CD14-positive monocyte (primary cell): ENCODE results near the gene VWA1. TPM values are rescaled to one million over a fixed set of nuclear protein-coding genes. Genes with fewer than 3 reads are reported as not detected.
"Not testable (repeated sequence)": the region's sequence is repeated elsewhere in the genome, so short reads cannot be mapped to it uniquely, and the experiment has no call there.

Experiments used
- DNase-seq, 3 donors: peaks; one replicate each; pipeline ENCODE4 v3.0.0-alpha.2; 2011 to 2022
- H2AFZ ChIP-seq: 2 replicates; pipeline ENCODE4 v1.6.0; 2012; ENCODE audit warnings: mild to moderate bottlenecking, low read depth, low read length, inconsistent platforms; ENCODE audit not compliant: insufficient read depth, poor library complexity, severe bottlenecking
- H3K27ac ChIP-seq, 2 donors: 1 replicate in 1 of 2; 2 replicates in 1 of 2; pipeline ENCODE4 v1.5.1; 2012 to 2013; ENCODE audit warnings: low read length in 2 of 2, control low read depth in 1 of 2, inconsistent platforms in 1 of 2, low read depth in 1 of 2, mild to moderate bottlenecking in 1 of 2
- H3K27me3 ChIP-seq, 2 donors: one replicate each; pipeline versions ENCODE4 v1.6.0 to v1.6.1; 2011 to 2013; ENCODE audit warnings: low read length in 2 of 2; ENCODE audit not compliant: control insufficient read depth in 2 of 2, insufficient read depth in 2 of 2
- H3K36me3 ChIP-seq, 2 donors: replicated peaks in 1 of 2; 1 replicate in 1 of 2; 2 replicates in 1 of 2; pipeline versions ENCODE4 v1.5.1 to v1.6.1; 2012 to 2013; ENCODE audit warnings: low read length in 2 of 2, control low read depth in 1 of 2, inconsistent platforms in 1 of 2, mild to moderate bottlenecking in 1 of 2; ENCODE audit not compliant: insufficient read depth in 2 of 2, control insufficient read depth in 1 of 2
- H3K4me1 ChIP-seq, 2 donors: 1 replicate in 1 of 2; 2 replicates in 1 of 2; pipeline versions ENCODE4 v1.5.1 to v1.6.1; 2012 to 2013; ENCODE audit warnings: low read length in 2 of 2, control low read depth in 1 of 2, inconsistent platforms in 1 of 2, mild to moderate bottlenecking in 1 of 2, moderate library complexity in 1 of 2; ENCODE audit not compliant: insufficient read depth in 2 of 2, control insufficient read depth in 1 of 2
- H3K4me2 ChIP-seq: replicated peaks from 2 replicates; pipeline ENCODE3; 2012; ENCODE audit warnings: low read length, moderate library complexity, mild to moderate bottlenecking; ENCODE audit not compliant: poor library complexity, severe bottlenecking; ENCODE audit errors: extremely low read depth
- H3K4me3 ChIP-seq, 3 experiments: fragments of 200-600 bp in 1 of 3; sonication (generic) in 1 of 3; replicated peaks in 1 of 3; 1 replicate in 2 of 3; 2 replicates in 1 of 3; pipeline ENCODE4 v1.5.1; 2011 to 2013; ENCODE audit warnings: low read length in 3 of 3, mild to moderate bottlenecking in 3 of 3, control low read depth in 2 of 3, low read depth in 2 of 3, inconsistent platforms in 1 of 3, moderate library complexity in 1 of 3
- H3K79me2 ChIP-seq: 2 replicates; pipeline ENCODE4 v1.6.0; 2012; ENCODE audit warnings: mild to moderate bottlenecking, control low read depth, inconsistent platforms, low read length, moderate library complexity; ENCODE audit not compliant: insufficient read depth
- H3K9ac ChIP-seq: 2 replicates; pipeline ENCODE4 v1.6.0; 2017; ENCODE audit warnings: low read length, mild to moderate bottlenecking; ENCODE audit not compliant: insufficient read depth, poor library complexity, severe bottlenecking
- H3K9me3 ChIP-seq, 2 donors: replicated peaks in 1 of 2; 1 replicate in 1 of 2; 2 replicates in 1 of 2; pipeline versions ENCODE4 v1.5.1 to v1.6.1; 2012 to 2013; ENCODE audit warnings: low read length in 2 of 2, control low read depth in 1 of 2; ENCODE audit not compliant: control insufficient read depth in 1 of 2, insufficient read depth in 1 of 2
- H4K20me1 ChIP-seq: 2 replicates; pipeline ENCODE4 v1.6.0; 2012; ENCODE audit warnings: mild to moderate bottlenecking, low read length, control low read depth, moderate library complexity; ENCODE audit not compliant: insufficient read depth
- H3K27ac Mint-ChIP-seq, 7 donors: one replicate each; pipeline ENCODE4 v1.8.0; 2020; ENCODE audit warnings: mild to moderate bottlenecking in 7 of 7, mixed read lengths in 7 of 7, moderate library complexity in 6 of 7, inconsistent platforms in 2 of 7
- H3K27me3 Mint-ChIP-seq, 3 donors: one replicate each; pipeline ENCODE4 v1.8.0; 2021 to 2022; ENCODE audit warnings: low read depth in 3 of 3, mild to moderate bottlenecking in 3 of 3, mixed read lengths in 3 of 3, moderate library complexity in 3 of 3, inconsistent platforms in 1 of 3
- H3K36me3 Mint-ChIP-seq, 2 donors: one replicate each; pipeline ENCODE4 v1.8.0; 2020; ENCODE audit warnings: mixed read lengths in 2 of 2, inconsistent platforms in 1 of 2, mild to moderate bottlenecking in 1 of 2
- H3K4me1 Mint-ChIP-seq: one replicate; pipeline ENCODE4 v1.8.0; 2020; ENCODE audit warnings: mild to moderate bottlenecking, mixed read lengths
- H3K4me3 Mint-ChIP-seq, 2 donors: one replicate each; pipeline ENCODE4 v1.8.0; 2020; ENCODE audit warnings: mild to moderate bottlenecking in 2 of 2, mixed read lengths in 2 of 2, moderate library complexity in 1 of 2
- H3K9me3 Mint-ChIP-seq, 7 donors: one replicate each; pipeline ENCODE4 v1.8.0; 2020 to 2022; ENCODE audit warnings: mixed read lengths in 7 of 7, mild to moderate bottlenecking in 6 of 7, moderate library complexity in 6 of 7, inconsistent platforms in 2 of 7
- WGBS: methylation state at CpG from one replicate; pipeline ENCODE4 v1.1.5; 2013; ENCODE audit warnings: missing lambda C conversion rate; ENCODE audit not compliant: insufficient coverage; 5-methylcytosine and 5-hydroxymethylcytosine counted together
- intact Hi-C, 2 donors: fragments of 100-400 bp; cut with micrococcal nuclease; formaldehyde crosslinking; loops; one replicate each; pipeline versions ENCODE4 v1.15.0 to v1.15.1; 2023
- polyA plus RNA-seq, 3 donors: library from polyadenylated mRNA; depleted of rRNA in 1 of 3; unstranded in 2 of 3; stranded (reverse) in 1 of 3; fragments of 300-500 nt in 2 of 3; fragments of >200 nt in 1 of 3; fragmentation: Illumina TruSeq in 2 of 3; gene quantifications; 1 replicate in 2 of 3; 2 replicates in 1 of 3; pipeline ENCODE4 v1.2.3, GENCODE V29; 2012 to 2021
- TF ChIP-seq, protein P1 (sequence below): fragments of 200-600 bp; IDR thresholded peaks from one replicate; pipeline ENCODE4 v1.8.0; 2022; ENCODE audit warnings: antibody characterized with exemption, mild to moderate bottlenecking

The VWA1 gene
- polyA plus RNA-seq, 3 donors: not detected

DNA sequence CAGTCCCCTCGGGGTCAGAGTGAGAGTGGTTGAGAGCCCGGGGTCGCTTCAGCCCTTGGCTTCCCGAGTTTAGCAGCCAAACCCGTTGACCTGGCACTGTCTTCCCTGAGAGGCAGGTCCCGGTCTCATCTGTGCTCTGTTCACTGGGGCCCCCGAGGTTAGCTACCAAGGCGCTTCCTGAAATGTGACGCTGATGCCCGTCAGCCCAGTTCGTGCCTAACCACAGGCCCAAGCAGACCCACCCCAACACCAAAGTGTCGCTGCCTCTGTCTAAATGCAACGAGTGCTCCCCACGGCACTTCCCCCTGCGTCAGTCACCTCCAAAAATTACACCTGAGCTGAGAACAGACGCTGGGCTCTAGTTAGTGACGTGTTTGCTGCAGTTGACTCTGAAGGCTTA lies 40.5 kb downstream of the VWA1 start:
- H3K4me3 ChIP-seq, H4K20me1 ChIP-seq, intact Hi-C loops, H3K27me3 ChIP-seq, H3K27me3 Mint-ChIP-seq, H3K9ac ChIP-seq, H3K27ac Mint-ChIP-seq, H2AFZ ChIP-seq, H3K27ac ChIP-seq, DNase-seq, H3K4me3 Mint-ChIP-seq, H3K9me3 ChIP-seq, H3K9me3 Mint-ChIP-seq, H3K4me2 ChIP-seq: not testable (repeated sequence)
- Histone ChIP-seq H3K36me3 (peaks cover 24 to 28% of the 10 kb centered on the region in 2 donors), H3K79me2 (peaks cover 28% of the 10 kb centered on the region), H3K4me1 (peaks cover 9 to 13% of the 10 kb centered on the region in 2 donors)
- WGBS: 60% methylated on average over 1 of the region's 17 CpGs
- Mint-ChIP-seq H3K4me1 (peaks cover 18% of the 10 kb centered on the region), H3K36me3 (peaks cover 22 to 44% of the 10 kb centered on the region in 2 donors)

DNA sequence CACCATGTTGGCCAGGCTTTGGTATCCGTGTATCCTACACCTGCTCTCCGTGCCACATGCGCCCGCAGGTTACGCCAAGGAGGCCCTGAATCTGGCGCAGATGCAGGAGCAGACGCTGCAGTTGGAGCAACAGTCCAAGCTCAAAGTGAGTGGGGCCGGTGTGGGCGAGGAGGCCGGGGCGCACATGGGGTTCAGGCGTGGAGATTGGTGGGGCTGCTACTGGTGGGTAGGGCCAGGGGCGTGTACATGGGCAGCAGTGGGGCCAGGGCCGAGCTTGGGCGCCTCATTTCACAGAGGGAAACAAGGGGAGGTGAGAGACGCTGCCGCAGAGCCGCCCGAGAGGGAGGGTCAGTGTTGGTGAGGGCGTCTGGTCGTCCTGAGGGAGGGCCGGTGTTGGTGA lies 41.7 kb downstream of the VWA1 start:
- H2AFZ ChIP-seq: no peak overlapping the region
- no peaks in the 10 kb centered on the region for H3K9me3 Mint-ChIP-seq
- no peak overlapping the region for H3K9ac ChIP-seq
- no peak overlapping the region for H3K4me2 ChIP-seq
- H3K36me3 Mint-ChIP-seq: peaks cover 27 to 51% of the 10 kb centered on the region in 2 donors
- no peaks in the 10 kb centered on the region for H3K27me3 ChIP-seq
- no peak overlapping the region for H3K4me3 Mint-ChIP-seq
- peaks cover 0 to 2% (median 0%) of the 10 kb centered on the region in 3 donors for H3K27me3 Mint-ChIP-seq
- H3K27ac ChIP-seq: no peak overlapping the region
- H3K4me1 ChIP-seq: peaks cover 7 to 10% of the 10 kb centered on the region in 2 donors
- intact Hi-C loops: no loop called here
- DNase-seq: no peak
- no peaks in the 10 kb centered on the region for H3K9me3 ChIP-seq
- H3K79me2 ChIP-seq: peaks cover 28% of the 10 kb centered on the region
- peaks cover 16% of the 10 kb centered on the region for H3K4me1 Mint-ChIP-seq
- peak overlapping the region in 1 of 7 donors; percentile 24 for H3K27ac Mint-ChIP-seq
- H3K4me3 ChIP-seq: no peak overlapping the region
- peaks cover 30 to 34% of the 10 kb centered on the region in 2 donors for H3K36me3 ChIP-seq
- TF ChIP-seq, protein P1, sequence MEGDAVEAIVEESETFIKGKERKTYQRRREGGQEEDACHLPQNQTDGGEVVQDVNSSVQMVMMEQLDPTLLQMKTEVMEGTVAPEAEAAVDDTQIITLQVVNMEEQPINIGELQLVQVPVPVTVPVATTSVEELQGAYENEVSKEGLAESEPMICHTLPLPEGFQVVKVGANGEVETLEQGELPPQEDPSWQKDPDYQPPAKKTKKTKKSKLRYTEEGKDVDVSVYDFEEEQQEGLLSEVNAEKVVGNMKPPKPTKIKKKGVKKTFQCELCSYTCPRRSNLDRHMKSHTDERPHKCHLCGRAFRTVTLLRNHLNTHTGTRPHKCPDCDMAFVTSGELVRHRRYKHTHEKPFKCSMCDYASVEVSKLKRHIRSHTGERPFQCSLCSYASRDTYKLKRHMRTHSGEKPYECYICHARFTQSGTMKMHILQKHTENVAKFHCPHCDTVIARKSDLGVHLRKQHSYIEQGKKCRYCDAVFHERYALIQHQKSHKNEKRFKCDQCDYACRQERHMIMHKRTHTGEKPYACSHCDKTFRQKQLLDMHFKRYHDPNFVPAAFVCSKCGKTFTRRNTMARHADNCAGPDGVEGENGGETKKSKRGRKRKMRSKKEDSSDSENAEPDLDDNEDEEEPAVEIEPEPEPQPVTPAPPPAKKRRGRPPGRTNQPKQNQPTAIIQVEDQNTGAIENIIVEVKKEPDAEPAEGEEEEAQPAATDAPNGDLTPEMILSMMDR: no peak
- peaks cover 6% of the 10 kb centered on the region for H4K20me1 ChIP-seq
- WGBS: 96% methylated on average over 14 of the region's 22 CpGs
